ENCODE measurements around the gene ASPSCR1. TPM values are rescaled to one million over a fixed set of nuclear protein-coding genes. Genes with fewer than 3 reads are reported as not detected.
A peak's percentile ranks its signal among the peaks of the same experiment; 100 is the strongest.

The ASPSCR1 gene
- total and polyA plus RNA-seq, 2 of the 8 experiments (the other 6 are each of a cell fraction or from before 2014, with no cell fraction given) = 33.3 to 43.7 TPM

GRCh38 chr17:81996232-81996756, 18.9 kb downstream of the ASPSCR1 start:
- H2BK12ac ChIP-seq (ENCODE audit: low read depth, low read length) = no peak overlapping the region
- no peak overlapping the region for H2BK5ac ChIP-seq (ENCODE audit: low read depth, low read length)
- no peak overlapping the region for H2BK20ac ChIP-seq (ENCODE audit: low read length)
- H3K14ac ChIP-seq (ENCODE audit: insufficient read length) = no peak overlapping the region
- peak overlapping the region; percentile 64; the same call in 1 of the 2 replicates for H4K8ac ChIP-seq (ENCODE audit: extremely low read depth, insufficient read depth, low read length)
- H2AFZ ChIP-seq (ENCODE audit: low read length) = no peak overlapping the region
- FAIRE-seq = no peak
- H3K18ac ChIP-seq (ENCODE audit: extremely low read depth, low read length) = no peak overlapping the region
- H3K27ac ChIP-seq (ENCODE audit: low read depth, low read length) = no peak overlapping the region
- ChIA-PET POLR2A (ENCODE audit: partially characterized antibody) (interaction anchor here (1.0 to 1.8 kb wide), 6 partner anchors 16 to 76 kb away, joined by 3 to 7 read pairs (median 4); no protein-coding TSS in a partner anchor), CTCF (ENCODE audit: partially characterized antibody) (interaction anchor here (0.8 to 3.2 kb wide), 20 partner anchors 8 to 331 kb away, joined by 3 to 20 read pairs (median 5); partner anchors contain the start of genes LRRC45, MAFG and NOTUM)
- peaks cover 0 to 27% (median 24%) of the 10 kb centered on the region in 4 experiments; a peak in 6 of 7 replicates for H3K4me1 ChIP-seq (replicated peaks in 1 of 4; ENCODE audit: control insufficient read depth in 3 of 4, insufficient read depth in 4 of 4, low read length in 3 of 4)
- H3K36me3 ChIP-seq (ENCODE audit: control insufficient read depth in 2 of 4, insufficient read depth in 4 of 4, low read length in 3 of 4) = no peaks in the 10 kb centered on the region
- H2BK15ac ChIP-seq (ENCODE audit: low read length) = no peak overlapping the region
- no peaks in the 10 kb centered on the region for H3K27me3 ChIP-seq (replicated peaks in 1 of 4; ENCODE audit: control insufficient read depth in 3 of 4, extremely low read depth in 1 of 4, insufficient read depth in 3 of 4, low read length in 3 of 4)
- WGBS, 2 experiments (ENCODE audit: extremely low coverage in 1 of 2, insufficient coverage in 1 of 2, insufficient read length in 1 of 2, insufficient replicate concordance in 2 of 2, low coverage in 1 of 2, low lambda C conversion rate in 2 of 2, missing lambda C conversion rate in 1 of 2) = 91% methylated on average over 14 of the region's 28 CpGs; no CpG with 5 or more reads in 1 of the 2 experiments
- peaks cover 0 to 12% of the 10 kb centered on the region in 2 experiments for H4K20me1 ChIP-seq (replicated peaks in 1 of 2; ENCODE audit: control insufficient read depth in 1 of 2, insufficient read depth in 2 of 2, low read length in 2 of 2)
- no peak overlapping the region for H3K23ac ChIP-seq (ENCODE audit: insufficient read length)
- H4K91ac ChIP-seq (replicated peaks; ENCODE audit: insufficient read length, low read length) = no peak overlapping the region
- no peaks in the 10 kb centered on the region for H3K9me3 ChIP-seq (ENCODE audit: insufficient read depth in 2 of 2, low read depth in 1 of 2, low read length in 1 of 2)
- no peak overlapping the region for H3K9ac ChIP-seq (replicated peaks in 1 of 4; ENCODE audit: extremely low read depth in 1 of 4, low read depth in 3 of 4, low read length in 3 of 4)
- H2BK120ac ChIP-seq (replicated peaks; ENCODE audit: low read depth, low read length) = no peak overlapping the region
- no peaks in the 10 kb centered on the region for H3K23me2 ChIP-seq (ENCODE audit: low read depth, low read length)
- H3K56ac ChIP-seq (replicated peaks; ENCODE audit: insufficient read length, low read depth, low read length) = no peak overlapping the region
- peaks cover 5% of the 10 kb centered on the region for H3K79me1 ChIP-seq (ENCODE audit: low read depth, low read length)
- no peak overlapping the region for H2AK5ac ChIP-seq (ENCODE audit: low read depth, low read length)
- H3K4me3 ChIP-seq (ENCODE audit: extremely low read depth in 1 of 4, insufficient read depth in 2 of 4, low read depth in 3 of 4, low read length in 4 of 4) = no peak overlapping the region
- no peak overlapping the region for H3K4me2 ChIP-seq (ENCODE audit: insufficient read depth in 1 of 2, low read depth in 2 of 2, low read length in 2 of 2)
- H4K5ac ChIP-seq (ENCODE audit: insufficient read length, low read depth, low read length) = no peak overlapping the region
- no peak for DNase-seq (ENCODE audit: low read depth in 1 of 2, low spot score in 2 of 2)
- no peak overlapping the region for H3K4ac ChIP-seq (replicated peaks; ENCODE audit: insufficient read length, low read depth, low read length)
- no peaks in the 10 kb centered on the region for H3K79me2 ChIP-seq (ENCODE audit: control insufficient read depth in 1 of 2, insufficient read depth in 2 of 2, low read length in 2 of 2)
- TF ChIP-seq YY1 (IDR thresholded peaks at IDR 0.05; ENCODE audit: low read depth, low read length) = no peak
- no peak for TF ChIP-seq FOSL1 (IDR thresholded peaks at IDR 0.05; ENCODE audit: insufficient read depth, low read depth, low read length)
- TF ChIP-seq NANOG (IDR thresholded peaks at IDR 0.05; ENCODE audit: insufficient read depth, low read depth, low read length, poor library complexity, severe bottlenecking) = no peak
- TF ChIP-seq POLR2AphosphoS5 (IDR thresholded peaks at IDR 0.05; ENCODE audit: low read depth, low read length) = no peak
- no peak for TF ChIP-seq BRCA1 (IDR thresholded peaks at IDR 0.05; ENCODE audit: low read depth, low read length)
- no peak for TF ChIP-seq TBP (IDR thresholded peaks at IDR 0.05; ENCODE audit: low read depth, low read length)
